ENCODE data around the gene NINL.

GRCh38 chr20:25512709-25513108 is 72.6 kb downstream of the NINL start:
- no peak for TF ChIP-seq CTCF (IDR thresholded peaks at IDR 0.05; ENCODE audit: low read depth, low read length)
- no peak for TF ChIP-seq MAX (IDR thresholded peaks at IDR 0.05; ENCODE audit: low read depth, low read length)
- no peak for TF ChIP-seq POLR2A (IDR thresholded peaks at IDR 0.05; ENCODE audit: extremely low read depth, insufficient read length)
- no peak for TF ChIP-seq MYC (IDR thresholded peaks at IDR 0.05; ENCODE audit: low read depth, low read length)

Measured in NB4 (cell line).